H1 (cell line): ENCODE results near the gene ZBTB43. TPM values are rescaled to one million over a fixed set of nuclear protein-coding genes. Genes with fewer than 3 reads are reported as not detected.

Experiments used
- CTCF ChIA-PET: fragments of 300-600 bp; sonication (Branson Sonifier 250); formaldehyde crosslinking; loops from one replicate; lab custom pipeline; 2021; ENCODE audit not compliant: partially characterized antibody; lab: Charles Lee
- POLR2A ChIA-PET: fragments of 300-600 bp; sonication (Branson Sonifier 250); formaldehyde crosslinking; loops from one replicate; lab custom pipeline; 2021; ENCODE audit warnings: inconsistent platforms; ENCODE audit not compliant: partially characterized antibody; lab: Charles Lee
- DNase-seq, 2 experiments: peaks; one replicate each; pipeline versions ENCODE4 v3.0.0 to v3.0.0-alpha.2; 2010 to 2022; ENCODE audit warnings: low spot score in 2 of 2, low read depth in 1 of 2, mixed read lengths in 1 of 2
- FAIRE-seq: peaks from 2 replicates; lab custom pipeline; 2011; peaks lifted over from hg19 to GRCh38; lab: Jason Lieb, UNC
- H2AFZ ChIP-seq: 2 replicates; pipeline ENCODE4 v1.8.1; 2012; ENCODE audit warnings: low read length, inconsistent platforms
- H2AK5ac ChIP-seq: 2 replicates; pipeline ENCODE4 v1.6.1; 2013; ENCODE audit warnings: low read depth, low read length
- H2BK120ac ChIP-seq: replicated peaks from 2 replicates; pipeline ENCODE3; 2013; ENCODE audit warnings: low read depth, low read length, inconsistent platforms
- H2BK12ac ChIP-seq: 2 replicates; pipeline ENCODE4 v1.6.1; 2013; ENCODE audit warnings: low read depth, low read length
- H2BK15ac ChIP-seq: 2 replicates; pipeline ENCODE4 v1.6.1; 2013; ENCODE audit warnings: low read length
- H2BK20ac ChIP-seq: 2 replicates; pipeline ENCODE4 v1.6.1; 2013; ENCODE audit warnings: low read length
- H2BK5ac ChIP-seq: 2 replicates; pipeline ENCODE4 v1.6.1; 2013; ENCODE audit warnings: low read depth, low read length
- H3K14ac ChIP-seq: 2 replicates; pipeline ENCODE4 v1.6.1; 2013; ENCODE audit warnings: inconsistent platforms; ENCODE audit not compliant: insufficient read length
- H3K18ac ChIP-seq: 2 replicates; pipeline ENCODE4 v1.6.1; 2013; ENCODE audit warnings: low read length; ENCODE audit errors: extremely low read depth
- H3K23ac ChIP-seq: 2 replicates; pipeline ENCODE4 v1.6.1; 2013; ENCODE audit warnings: inconsistent platforms; ENCODE audit not compliant: insufficient read length
- H3K23me2 ChIP-seq: 2 replicates; pipeline ENCODE4 v1.6.1; 2013; ENCODE audit warnings: low read depth, low read length
- H3K27ac ChIP-seq: 2 replicates; pipeline ENCODE4 v1.6.1; 2011; ENCODE audit warnings: low read depth, low read length, inconsistent platforms
- H3K27me3 ChIP-seq, 4 experiments: replicated peaks in 1 of 4; 1 replicate in 1 of 4; 2 replicates in 3 of 4; pipeline versions ENCODE4 v1.6.1 to v1.8.1; 2011 to 2013; ENCODE audit warnings: low read length in 3 of 4, mild to moderate bottlenecking in 3 of 4, inconsistent platforms in 2 of 4, mixed read lengths in 2 of 4, moderate library complexity in 1 of 4; ENCODE audit not compliant: control insufficient read depth in 3 of 4, insufficient read depth in 3 of 4; ENCODE audit errors: extremely low read depth in 1 of 4
- H3K36me3 ChIP-seq, 4 experiments: 2 replicates each; pipeline versions ENCODE4 v1.6.1 to v1.8.1; 2011 to 2013; ENCODE audit warnings: mild to moderate bottlenecking in 4 of 4, low read length in 3 of 4, moderate library complexity in 2 of 4, control low read depth in 1 of 4, inconsistent platforms in 1 of 4; ENCODE audit not compliant: insufficient read depth in 4 of 4, control insufficient read depth in 2 of 4
- H3K4ac ChIP-seq: replicated peaks from 2 replicates; pipeline ENCODE3; 2013; ENCODE audit warnings: low read length, low read depth, mixed read lengths, inconsistent platforms; ENCODE audit not compliant: insufficient read length
- H3K4me1 ChIP-seq, 4 experiments: replicated peaks in 1 of 4; 1 replicate in 1 of 4; 2 replicates in 3 of 4; pipeline versions ENCODE4 v1.6.1 to v1.8.1; 2011 to 2013; ENCODE audit warnings: low read length in 3 of 4, inconsistent platforms in 2 of 4, mixed read lengths in 1 of 4; ENCODE audit not compliant: insufficient read depth in 4 of 4, control insufficient read depth in 3 of 4
- H3K4me2 ChIP-seq, 2 experiments: 2 replicates each; pipeline versions ENCODE4 v1.6.1 to v1.8.1; 2011 to 2013; ENCODE audit warnings: low read depth in 2 of 2, low read length in 2 of 2, control low read depth in 1 of 2, inconsistent platforms in 1 of 2, mild to moderate bottlenecking in 1 of 2; ENCODE audit not compliant: insufficient read depth in 1 of 2
- H3K4me3 ChIP-seq, 4 experiments: fragments of 200-600, 300-600 bp in 1 of 4; sonication (generic), shearing (Covaris generic), sonication (Bioruptor Twin) in 1 of 4; 2 replicates each; pipeline versions ENCODE4 v1.5.1 to v1.8.1; 2011 to 2016; ENCODE audit warnings: low read length in 4 of 4, low read depth in 3 of 4, control low read depth in 2 of 4, inconsistent platforms in 2 of 4, mild to moderate bottlenecking in 2 of 4, mixed read lengths in 1 of 4, moderate library complexity in 1 of 4; ENCODE audit not compliant: insufficient read depth in 2 of 4; ENCODE audit errors: extremely low read depth in 1 of 4
- H3K56ac ChIP-seq: replicated peaks from 2 replicates; pipeline ENCODE3; 2013; ENCODE audit warnings: low read depth, mild to moderate bottlenecking, mixed read lengths, low read length, inconsistent platforms; ENCODE audit not compliant: insufficient read length
- H3K79me1 ChIP-seq: 2 replicates; pipeline ENCODE4 v1.6.1; 2013; ENCODE audit warnings: low read depth, low read length, control low read depth
- H3K79me2 ChIP-seq, 2 experiments: 2 replicates each; pipeline versions ENCODE4 v1.6.1 to v1.8.1; 2012 to 2013; ENCODE audit warnings: low read length in 2 of 2, mild to moderate bottlenecking in 2 of 2, inconsistent platforms in 1 of 2; ENCODE audit not compliant: insufficient read depth in 2 of 2, control insufficient read depth in 1 of 2
- H3K9ac ChIP-seq, 4 experiments: replicated peaks in 1 of 4; 1 replicate in 1 of 4; 2 replicates in 3 of 4; pipeline versions ENCODE4 v1.6.1 to v1.8.1; 2011 to 2013; ENCODE audit warnings: low read depth in 3 of 4, low read length in 3 of 4, control low read depth in 2 of 4, mild to moderate bottlenecking in 2 of 4, moderate library complexity in 2 of 4, inconsistent platforms in 1 of 4; ENCODE audit errors: extremely low read depth in 1 of 4
- H3K9me3 ChIP-seq, 2 experiments: 2 replicates each; pipeline versions ENCODE4 v1.6.1 to v1.8.1; 2012 to 2013; ENCODE audit warnings: mild to moderate bottlenecking in 2 of 2, moderate library complexity in 2 of 2, control low read depth in 1 of 2, inconsistent platforms in 1 of 2, low read depth in 1 of 2, low read length in 1 of 2, mixed read lengths in 1 of 2; ENCODE audit not compliant: insufficient read depth in 2 of 2
- H4K20me1 ChIP-seq, 2 experiments: replicated peaks in 1 of 2; 2 replicates each; pipeline versions ENCODE3 to v1.8.1; 2011 to 2013; ENCODE audit warnings: inconsistent platforms in 2 of 2, low read length in 2 of 2, mild to moderate bottlenecking in 1 of 2; ENCODE audit not compliant: insufficient read depth in 2 of 2, control insufficient read depth in 1 of 2
- H4K5ac ChIP-seq: 2 replicates; pipeline ENCODE4 v1.6.1; 2013; ENCODE audit warnings: low read length, low read depth, mixed read lengths, inconsistent platforms; ENCODE audit not compliant: insufficient read length
- H4K8ac ChIP-seq: 2 replicates; pipeline ENCODE4 v1.8.0; 2013; ENCODE audit warnings: mild to moderate bottlenecking, moderate library complexity, low read length, inconsistent platforms; ENCODE audit not compliant: insufficient read depth; ENCODE audit errors: extremely low read depth
- H4K91ac ChIP-seq: replicated peaks from 2 replicates; pipeline ENCODE3; 2013; ENCODE audit warnings: low read length, mixed read lengths, inconsistent platforms; ENCODE audit not compliant: insufficient read length
- CBX5 ChIP-seq: fragments of 300-800, 300-1000 bp; sonication (generic); IDR thresholded peaks from 2 replicates; pipeline ENCODE4 v1.7.1; 2016; ENCODE audit warnings: antibody characterized with exemption, low read length, low read depth
- CTBP2 ChIP-seq: IDR thresholded peaks from 2 replicates; pipeline ENCODE4 v1.7.0; 2011; ENCODE audit warnings: borderline replicate concordance, mild to moderate bottlenecking, moderate library complexity, mixed read lengths, low read length; ENCODE audit not compliant: insufficient read depth, insufficient read length
- RAD21 ChIP-seq, 2 experiments: IDR thresholded peaks in 1 of 2; conservative IDR thresholded peaks in 1 of 2; 2 replicates each; pipeline ENCODE4 v1.6.1; 2011; ENCODE audit warnings: low read depth in 2 of 2, low read length in 2 of 2, improper control_type of control experiment in 1 of 2, inconsistent platforms in 1 of 2, mild to moderate bottlenecking in 1 of 2, moderate library complexity in 1 of 2
- WGBS, 2 experiments: shearing (Covaris generic) in 1 of 2; methylation state at CpG; one replicate each; pipeline versions ENCODE4 v1.1.6 to v1.1.7; 2013 to 2015; ENCODE audit warnings: low lambda C conversion rate in 2 of 2, mixed read lengths in 2 of 2, inconsistent platforms in 1 of 2, low coverage in 1 of 2, missing lambda C conversion rate in 1 of 2; ENCODE audit not compliant: insufficient replicate concordance in 2 of 2, insufficient coverage in 1 of 2, insufficient read length in 1 of 2; ENCODE audit errors: extremely low coverage in 1 of 2, missing lambda C conversion rate in 1 of 2; 5-methylcytosine and 5-hydroxymethylcytosine counted together
- polyA plus RNA-seq, 7 experiments: library from polyadenylated mRNA; depleted of rRNA in 3 of 7; stranded (reverse) in 5 of 7; unstranded in 2 of 7; fragments of >200 nt in 5 of 7; fragments of 200-250 nt in 2 of 7; gene quantifications; 1 replicate in 5 of 7; 2 replicates in 1 of 7; 4 replicates in 1 of 7; pipeline versions ENCODE4 v1.2.1 to v1.2.3, GENCODE V29; 2011 to 2013; ENCODE audit warnings: missing spikeins in 2 of 7, mixed read lengths in 2 of 7
- total RNA-seq: library from RNA; stranded (reverse); fragmentation: NEBNext Ultra II Directional; extraction: Animal tissue kit (Norgen Biotek cat#: 25700); gene quantifications from 2 replicates; pipeline ENCODE4 v1.2.1, GENCODE V29; 2021

ZBTB43 gene
- total and polyA plus RNA-seq, 2 of the 8 experiments (the other 6 are each of a cell fraction or from before 2014, with no cell fraction given): 4.1 to 16.7 TPM

DNA sequence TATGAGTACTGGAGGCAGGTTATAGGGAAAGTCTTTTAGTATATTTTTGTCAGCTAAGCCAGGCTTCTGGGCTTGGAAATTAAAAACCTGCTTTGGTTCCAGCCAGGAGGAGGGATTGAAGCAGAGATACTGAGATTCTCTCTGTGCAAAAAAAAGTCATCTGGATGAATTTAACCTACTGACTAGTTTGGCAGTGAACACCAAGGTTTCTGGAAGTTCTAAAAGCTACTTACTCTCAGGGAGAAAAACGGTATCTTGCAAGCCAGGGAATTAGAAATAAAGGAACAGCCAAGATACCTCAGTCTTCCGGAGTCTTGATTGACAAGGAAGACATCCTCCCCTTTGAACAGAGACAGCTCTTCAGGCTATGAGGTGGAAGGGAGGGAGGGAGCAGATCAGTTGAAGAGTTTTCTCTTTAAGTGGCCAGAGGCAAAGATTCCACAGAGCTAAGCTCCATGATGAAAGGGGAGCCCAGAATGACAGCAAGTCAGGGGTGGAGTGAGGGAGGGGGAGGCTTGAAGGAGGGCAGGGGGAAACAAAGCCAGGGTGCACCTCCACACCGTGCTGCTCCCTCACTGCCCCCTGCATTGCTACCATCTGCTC, 47.3 kb downstream of the ZBTB43 start:
- Histone ChIP-seq H3K23ac (no peak overlapping the region), H3K9me3 (no peaks in the 10 kb centered on the region), H2BK5ac (no peak overlapping the region), H4K8ac (no peak overlapping the region), H2AK5ac (no peak overlapping the region), H2BK20ac (no peak overlapping the region), H4K91ac (no peak overlapping the region), H3K36me3 (no peaks in the 10 kb centered on the region), H3K27ac (no peak overlapping the region), H3K4ac (no peak overlapping the region), H4K20me1 (no peaks in the 10 kb centered on the region), H2BK15ac (no peak overlapping the region), H3K4me2 (no peak overlapping the region), H3K56ac (no peak overlapping the region), H3K18ac (no peak overlapping the region), H3K79me2 (no peaks in the 10 kb centered on the region), H4K5ac (no peak overlapping the region), H2AFZ (no peak overlapping the region), H2BK12ac (no peak overlapping the region), H3K79me1 (no peaks in the 10 kb centered on the region), H3K4me1 (peaks cover 0 to 3% (median 0%) of the 10 kb centered on the region in 4 experiments; a peak in 1 of 7 replicates), H3K23me2 (no peaks in the 10 kb centered on the region), H3K27me3 (no peaks in the 10 kb centered on the region; a peak in 2 of 7 replicates), H3K9ac (no peak overlapping the region), H3K4me3 (no peak overlapping the region), H2BK120ac (no peak overlapping the region), H3K14ac (no peak overlapping the region)
- ChIA-PET CTCF (interaction anchor here (0.6 to 1.2 kb wide), 4 partner anchors 8 to 123 kb away, joined by 3 to 4 read pairs (median 3); no protein-coding TSS in a partner anchor), POLR2A (interaction anchor here (0.7 to 1.3 kb wide), 2 partner anchors 10 to 11 kb away, joined by 3 read pairs; no protein-coding TSS in a partner anchor)
- TF ChIP-seq CTBP2: no peak
- TF ChIP-seq CBX5: no peak
- TF ChIP-seq RAD21 (IDR thresholded peaks at IDR 0.05 in 1 of 2, conservative IDR thresholded peaks at IDR 0.05 in 1 of 2; ENCODE audit: low read depth in 2 of 2, low read length in 2 of 2): no peak
- 82% methylated on average over 3 of the region's 3 CpGs; no CpG with 5 or more reads in 1 of the 2 experiments for WGBS, 2 experiments
- DNase-seq: peak in 1 of 2 experiments; percentile 24
- no peak for FAIRE-seq
